Erythroblast (primary cell): Measurements from ENCODE around the gene MTMR3.
"Not testable (repeated sequence)": the region's sequence is repeated elsewhere in the genome, so short reads cannot be mapped to it uniquely, and the experiment has no call there.

ENCODE experiments used
- DNase-seq, 2 experiments: peaks; one replicate each; lab custom pipeline; 2025; lab: John Stamatoyannopoulos, UW
- GATA1 ChIP-seq: IDR thresholded peaks from 2 replicates; pipeline ENCODE4 v1.6.1; 2011; ENCODE audit warnings: low read depth, mild to moderate bottlenecking, control low read depth, low read length, moderate library complexity
- POLR2A ChIP-seq: IDR thresholded peaks from 2 replicates; pipeline ENCODE4 v1.6.1; 2011; ENCODE audit warnings: mild to moderate bottlenecking, low read length

Gene MTMR3

DNA sequence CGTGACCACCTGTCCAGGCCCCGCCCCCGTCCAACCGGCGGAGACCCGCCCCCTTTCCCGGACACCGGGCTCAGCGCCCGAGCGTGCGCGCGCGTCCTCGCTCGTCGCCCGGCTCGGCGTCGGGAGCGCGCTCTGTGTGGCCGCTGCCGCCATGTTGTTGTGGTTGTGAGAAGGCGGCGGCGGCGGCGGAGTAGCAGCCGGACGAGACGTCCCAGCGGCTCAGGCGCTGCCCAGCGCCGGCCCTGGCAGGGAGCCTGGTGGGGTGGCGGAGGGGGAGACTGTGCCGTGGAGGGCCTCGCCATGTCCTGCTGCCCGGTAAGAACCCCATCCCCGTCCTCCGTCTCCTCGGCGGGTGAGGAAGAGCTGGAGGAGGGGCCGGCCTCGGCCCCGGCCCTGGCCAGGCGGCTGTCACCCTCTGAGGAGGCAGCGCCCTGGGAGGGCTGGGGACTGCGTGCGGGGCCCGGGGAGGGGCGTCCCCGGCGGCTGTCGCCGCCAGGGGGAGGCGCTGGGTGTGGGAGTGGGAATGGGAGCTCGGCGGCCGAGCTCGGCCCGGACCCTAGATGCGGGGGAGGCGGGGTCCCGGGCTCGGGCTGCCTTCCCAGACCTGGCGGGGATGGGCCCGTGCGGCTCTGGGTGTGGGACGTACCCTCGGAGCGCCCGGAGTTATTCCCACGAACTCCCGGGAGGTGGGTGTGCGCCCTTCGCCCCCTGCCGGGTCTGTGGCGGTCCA is at the start of gene MTMR3:
Gene MTMR3 (plus strand): TSS at position 130 of the 730 bp plus-strand sequence. CDS start 87,886 bp downstream, outside the sequence.
- DNase-seq = peak; percentile 95 to 98
- TF ChIP-seq POLR2A = peak; percentile 77
- TF ChIP-seq GATA1 = no peak

- DNase-seq = peak; percentile 58
- no peak for TF ChIP-seq POLR2A
- no peak for TF ChIP-seq GATA1
Measured at GRCh38 chr22:29833392-29833965, 49.5 kb upstream of the MTMR3 start.

GRCh38 chr22:29834046-29834445 is 48.9 kb upstream of the MTMR3 start:
- TF ChIP-seq POLR2A (peak; percentile 41), GATA1 (no peak)
- peak; percentile 76 to 82 for DNase-seq

- DNase-seq = not testable (repeated sequence)
Measured at GRCh38 chr22:29836791-29837370, 46.1 kb upstream of the MTMR3 start.

GRCh38 chr22:29837741-29838598 is 45.0 kb upstream of the MTMR3 start, which contains the start of gene ASCC2:
ASCC2 (minus strand) TSS chr22:29838274; CDS start chr22:29832325, 5,949 bp downstream.
- TF ChIP-seq GATA1 = no peak
- peak; percentile 83 for TF ChIP-seq POLR2A

GRCh38 chr22:29838599-29838956 is 44.4 kb upstream of the MTMR3 start:
- no peak for TF ChIP-seq POLR2A
- DNase-seq = no peak

More at GRCh38 chr22:29837741-29838598, 45.0 kb upstream of the MTMR3 start, which contains the start of gene ASCC2:
- DNase-seq = peak; percentile 98 to 99

- DNase-seq = peak in 1 of 2 experiments; percentile 25
- no peak for TF ChIP-seq GATA1
Measured at GRCh38 chr22:29839039-29839438, 43.9 kb upstream of the MTMR3 start.

DNA sequence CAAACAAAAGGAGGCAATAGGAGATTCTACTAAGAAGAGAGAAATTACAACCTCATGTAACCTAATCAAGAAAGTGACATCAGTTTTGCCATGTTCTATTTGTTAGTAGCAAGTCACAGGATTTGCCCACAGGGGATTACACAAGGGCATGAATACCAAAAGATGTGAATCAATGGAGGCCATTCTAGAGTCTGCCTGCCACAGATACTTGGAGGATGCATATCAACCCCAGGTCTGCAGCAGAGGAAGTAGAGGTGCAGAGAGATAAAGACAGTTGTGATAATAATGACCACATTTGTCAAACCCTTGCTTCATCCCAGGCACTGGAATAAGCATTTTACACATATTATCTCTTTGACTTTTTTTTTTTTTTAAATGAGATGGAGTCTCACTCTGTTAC is 42.5 kb upstream of the MTMR3 start:
- TF ChIP-seq POLR2A (no peak), GATA1 (no peak)
- DNase-seq = peak; percentile 69 to 89

DNA sequence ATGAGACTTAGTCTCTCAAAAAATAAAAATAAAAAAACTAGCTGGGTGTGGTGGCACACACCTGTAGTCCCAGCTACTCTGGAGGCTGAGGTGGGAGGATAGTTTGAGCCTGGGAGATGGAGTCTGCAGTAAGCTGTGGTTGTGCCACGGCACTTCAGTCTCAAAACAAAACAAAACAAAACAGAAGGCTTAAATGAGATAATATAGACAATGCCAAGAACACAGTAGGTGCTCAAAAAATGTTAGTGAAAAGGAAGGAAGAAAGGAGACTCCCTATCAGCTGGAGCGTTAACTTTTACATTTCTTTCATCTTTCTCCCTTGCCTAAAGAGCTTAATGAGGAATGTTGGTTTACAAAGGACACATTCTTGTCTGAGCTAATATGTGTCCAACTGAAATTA is 40.8 kb upstream of the MTMR3 start:
- no peak for DNase-seq
- no peak for TF ChIP-seq GATA1
- TF ChIP-seq POLR2A = no peak

DNA sequence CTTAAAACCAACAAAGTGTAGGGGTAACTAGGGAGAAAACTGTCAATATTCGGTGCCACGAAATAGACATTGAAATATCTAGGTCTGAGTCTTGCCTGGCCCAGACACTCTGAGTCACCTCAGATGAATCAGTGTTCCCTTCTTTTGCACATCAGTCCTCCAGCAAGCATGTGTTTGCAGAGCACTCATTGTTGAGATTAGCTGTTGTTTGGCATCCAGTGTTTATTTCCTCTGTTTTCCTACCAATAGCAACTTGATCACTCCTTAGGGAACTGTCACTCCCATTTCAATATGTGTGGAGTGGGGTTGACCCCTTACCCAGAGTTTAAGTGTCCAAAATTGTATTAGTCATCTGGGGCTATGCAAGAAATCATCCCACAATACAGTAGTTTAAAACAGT is 40.2 kb upstream of the MTMR3 start:
- no peak for TF ChIP-seq GATA1
- no peak for TF ChIP-seq POLR2A
- peak in 1 of 2 experiments; percentile 31 for DNase-seq

- TF ChIP-seq GATA1 (no peak), POLR2A (no peak)
- DNase-seq = no peak
Measured at GRCh38 chr22:29846290-29846689, 36.7 kb upstream of the MTMR3 start.

GRCh38 chr22:29848111-29848510 is 34.9 kb upstream of the MTMR3 start:
- DNase-seq = no peak
- TF ChIP-seq GATA1 (no peak), POLR2A (no peak)

DNA sequence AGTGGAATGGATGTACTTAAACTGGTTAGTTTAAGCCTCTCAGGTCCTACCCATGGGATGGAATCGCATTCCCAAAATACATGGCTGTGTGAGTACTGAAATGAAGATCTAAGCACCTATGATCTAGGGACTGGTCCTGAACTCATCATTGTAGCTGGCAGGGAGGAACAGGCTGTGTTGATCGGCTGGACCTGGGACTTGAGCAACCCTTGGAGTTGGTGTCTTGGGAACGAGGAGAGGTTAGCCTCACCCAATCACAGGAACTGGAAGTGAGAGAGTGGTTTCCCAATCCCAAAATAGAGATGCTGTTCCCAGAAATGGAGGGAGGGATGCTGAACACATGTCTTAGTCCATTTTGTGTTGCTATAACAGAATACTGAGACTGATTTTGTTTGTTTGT is 28.5 kb upstream of the MTMR3 start:
- TF ChIP-seq GATA1 = no peak
- no peak for TF ChIP-seq POLR2A
- DNase-seq = no peak

- TF ChIP-seq GATA1 (no peak), POLR2A (no peak)
- DNase-seq = no peak
Measured at GRCh38 chr22:29855611-29856181, 27.3 kb upstream of the MTMR3 start.
